Liver (tissue), 9 donors: ENCODE results near the gene EXD3. TPM values are rescaled to one million over a fixed set of nuclear protein-coding genes. Genes with fewer than 3 reads are reported as not detected.

Experiments
- DNase-seq: peaks from one replicate; pipeline ENCODE4 v3.0.0-alpha.2; 2017; ENCODE audit warnings: low spot score
- H3K27ac ChIP-seq, 2 donors: one replicate each; pipeline ENCODE4 v1.7.0; 2013; ENCODE audit warnings: inconsistent platforms in 2 of 2, low read length in 2 of 2, control low read depth in 1 of 2, low read depth in 1 of 2, mild to moderate bottlenecking in 1 of 2
- H3K27me3 ChIP-seq, 4 donors: one replicate each; pipeline versions ENCODE4 v1.6.1 to v1.7.0; 2013; ENCODE audit warnings: low read length in 3 of 4, inconsistent platforms in 1 of 4, mild to moderate bottlenecking in 1 of 4, moderate library complexity in 1 of 4; ENCODE audit not compliant: control insufficient read depth in 4 of 4, insufficient read depth in 4 of 4
- H3K36me3 ChIP-seq, 4 donors: one replicate each; pipeline versions ENCODE4 v1.6.1 to v1.7.0; 2013; ENCODE audit warnings: low read length in 3 of 4, mild to moderate bottlenecking in 3 of 4, low read depth in 1 of 4, moderate library complexity in 1 of 4; ENCODE audit not compliant: control insufficient read depth in 4 of 4, insufficient read depth in 3 of 4
- H3K4me1 ChIP-seq, 4 donors: one replicate each; pipeline versions ENCODE4 v1.6.1 to v1.7.0; 2013; ENCODE audit warnings: low read length in 3 of 4, mild to moderate bottlenecking in 3 of 4, moderate library complexity in 1 of 4; ENCODE audit not compliant: control insufficient read depth in 4 of 4, insufficient read depth in 4 of 4
- H3K4me3 ChIP-seq, 3 donors: one replicate each; pipeline versions ENCODE4 v1.6.1 to v1.7.0; 2013; ENCODE audit warnings: low read length in 3 of 3, control low read depth in 1 of 3, low read depth in 1 of 3, mild to moderate bottlenecking in 1 of 3
- H3K9ac ChIP-seq, 2 donors: one replicate each; pipeline ENCODE4 v1.7.0; 2013; ENCODE audit warnings: low read length in 2 of 2, mild to moderate bottlenecking in 2 of 2, moderate library complexity in 2 of 2, control low read depth in 1 of 2, low read depth in 1 of 2
- H3K9me3 ChIP-seq, 4 donors: one replicate each; pipeline versions ENCODE4 v1.6.1 to v1.7.0; 2013; ENCODE audit warnings: low read length in 3 of 4; ENCODE audit not compliant: control insufficient read depth in 4 of 4
- CTCF ChIP-seq: fragments of 150-350 bp; IDR thresholded peaks from 2 replicates; pipeline ENCODE4 v1.5.1; 2017; ENCODE audit warnings: improper control_type of control experiment, low read depth, low read length; ENCODE audit not compliant: missing input control
- EGR1 ChIP-seq, 2 donors: IDR thresholded peaks; 2 replicates each; pipeline ENCODE4 v1.6.1; 2016 to 2018; ENCODE audit warnings: antibody characterized with exemption in 2 of 2, low read depth in 2 of 2
- FOXA1 ChIP-seq: IDR thresholded peaks from 2 replicates; pipeline ENCODE4 v1.6.1; 2016; ENCODE audit warnings: antibody characterized with exemption
- GABPA ChIP-seq, 2 donors: IDR thresholded peaks in 1 of 2; conservative IDR thresholded peaks in 1 of 2; 2 replicates each; pipeline ENCODE4 v1.6.1; 2016; ENCODE audit warnings: antibody characterized with exemption in 2 of 2, mild to moderate bottlenecking in 1 of 2, moderate library complexity in 1 of 2
- HNF4A ChIP-seq, 2 donors: conservative IDR thresholded peaks; 2 replicates each; pipeline ENCODE4 v1.6.1; 2016; ENCODE audit warnings: antibody characterized with exemption in 2 of 2, mild to moderate bottlenecking in 2 of 2
- HNF4G ChIP-seq: IDR thresholded peaks from 2 replicates; pipeline ENCODE4 v1.6.1; 2016; ENCODE audit warnings: antibody characterized with exemption
- JUND ChIP-seq, 2 donors: IDR thresholded peaks; 2 replicates each; pipeline ENCODE4 v1.6.1; 2016; ENCODE audit warnings: antibody characterized with exemption in 2 of 2
- MAX ChIP-seq: IDR thresholded peaks from 2 replicates; pipeline ENCODE4 v1.6.1; 2016; ENCODE audit warnings: antibody characterized with exemption
- REST ChIP-seq: IDR thresholded peaks from 2 replicates; pipeline ENCODE4 v1.6.1; 2016; ENCODE audit warnings: antibody characterized with exemption, mild to moderate bottlenecking
- RXRA ChIP-seq, 2 donors: IDR thresholded peaks; 2 replicates each; pipeline ENCODE4 v1.6.1; 2017 to 2018; ENCODE audit warnings: antibody characterized with exemption in 2 of 2, mild to moderate bottlenecking in 1 of 2
- SP1 ChIP-seq: IDR thresholded peaks from 2 replicates; pipeline ENCODE4 v1.6.1; 2018; ENCODE audit warnings: antibody characterized with exemption, mild to moderate bottlenecking
- WGBS: extraction: QIAGEN DNeasy Blood & Tissue Kit; methylation state at CpG from one replicate; pipeline ENCODE4 v1.1.7; 2013; 5-methylcytosine and 5-hydroxymethylcytosine counted together
- polyA plus RNA-seq, 2 donors: library from polyadenylated mRNA; stranded (reverse) in 1 of 2; unstranded in 1 of 2; fragments of 200-250 nt in 1 of 2; fragments of >200 nt in 1 of 2; fragmentation: Nextera tagmentation in 1 of 2; extraction: Ambion mirVana in 1 of 2; gene quantifications; one replicate each; pipeline versions ENCODE4 v1.2.1 to v1.2.3, GENCODE V29; 2013 to 2015
- total RNA-seq, 2 donors: library from RNA; depleted of rRNA; stranded (reverse); fragments of >200 nt; gene quantifications; one replicate each; pipeline ENCODE4 v1.2.3, GENCODE V29; 2014
- donor health status: healthy.
- donor health status: healthy.
- donor health status: healthy.
- donor health status: healthy.
- donor health status: healthy.

Gene EXD3
- total and polyA plus RNA-seq, 4 donors = 2.5 to 6.7 (median 3.7) TPM

- Histone ChIP-seq H3K27me3 (no peaks in the 10 kb centered on the region), H3K4me1 (peaks cover 3 to 35% (median 13%) of the 10 kb centered on the region in 4 donors), H3K36me3 (peaks cover 0 to 7% (median under 1%) of the 10 kb centered on the region in 4 donors), H3K27ac (peak within 1 kb of the TSS; percentile 85 to 93), H3K9me3 (no peaks in the 10 kb centered on the region), H3K9ac (peak within 1 kb of the TSS; percentile 12 to 47), H3K4me3 (peak within 1 kb of the TSS; percentile 32 to 60 (median 53))
- 33% methylated on average over 25 of the region's 25 CpGs for WGBS
- DNase-seq = peak; percentile 60
- TF ChIP-seq REST = no peak
- no peak for TF ChIP-seq HNF4A (conservative IDR thresholded peaks at IDR 0.05)
- TF ChIP-seq MAX = no peak
- peak in 1 of 2 donors; percentile 49 for TF ChIP-seq GABPA (IDR thresholded peaks at IDR 0.05 in 1 of 2, conservative IDR thresholded peaks at IDR 0.05 in 1 of 2)
- no peak for TF ChIP-seq RXRA (IDR thresholded peaks at IDR 0.05)
- peak; percentile 20 for TF ChIP-seq SP1
Observed at GRCh38 chr9:137277329-137278041, 145.5 kb downstream of the EXD3 start, which contains the start of gene TOR4A. TOR4A (plus strand) TSS chr9:137277726; CDS start chr9:137278690, 964 bp downstream.

- no peaks in the 10 kb centered on the region for H3K9me3 ChIP-seq
- peaks cover 0 to 11% (median 3%) of the 10 kb centered on the region in 4 donors for H3K36me3 ChIP-seq
- WGBS = 50% methylated on average over 30 of the region's 30 CpGs
- TF ChIP-seq SP1 = peak; percentile 16
- peak in 1 of 2 donors; percentile 38 for TF ChIP-seq HNF4A (conservative IDR thresholded peaks at IDR 0.05)
- TF ChIP-seq RXRA (IDR thresholded peaks at IDR 0.05) = no peak
- peak overlapping the region in 1 of 3 donors; percentile 60 for H3K4me3 ChIP-seq
- DNase-seq = peak; percentile 61
- peaks cover 3 to 40% (median 13%) of the 10 kb centered on the region in 4 donors for H3K4me1 ChIP-seq
- peak overlapping the region; percentile 85 to 93 for H3K27ac ChIP-seq
- no peaks in the 10 kb centered on the region for H3K27me3 ChIP-seq
- peak overlapping the region in 1 of 2 donors; percentile 47 for H3K9ac ChIP-seq
Observed at GRCh38 chr9:137276473-137277328, 146.3 kb downstream of the EXD3 start.

- no peak overlapping the region for H3K4me3 ChIP-seq
- peak overlapping the region in 1 of 2 donors; percentile 85 for H3K27ac ChIP-seq
- no peak overlapping the region for H3K9ac ChIP-seq
- peaks cover 3 to 40% (median 13%) of the 10 kb centered on the region in 4 donors for H3K4me1 ChIP-seq
- no peaks in the 10 kb centered on the region for H3K9me3 ChIP-seq
- no peaks in the 10 kb centered on the region for H3K27me3 ChIP-seq
- no peak for TF ChIP-seq HNF4G
- TF ChIP-seq MAX = no peak
- TF ChIP-seq JUND (IDR thresholded peaks at IDR 0.05) = no peak
- no peak for TF ChIP-seq EGR1 (IDR thresholded peaks at IDR 0.05; ENCODE audit: low read depth in 2 of 2)
- no peak for TF ChIP-seq CTCF
- no peak for TF ChIP-seq RXRA (IDR thresholded peaks at IDR 0.05)
- TF ChIP-seq FOXA1 = no peak
- WGBS = 87% methylated on average over 24 of the region's 24 CpGs
- H3K36me3 ChIP-seq = peaks cover 0 to 11% (median 3%) of the 10 kb centered on the region in 4 donors
- DNase-seq = no peak
Observed at GRCh38 chr9:137275588-137276472, 147.1 kb downstream of the EXD3 start.
